GM19324 (cell line): ENCODE results near the gene LFNG.

Experiments
- ATAC-seq: cut with Tn5 transposase; IDR thresholded peaks from one replicate; pipeline ENCODE4 v1.9.1; 2021; ENCODE audit warnings: mild to moderate bottlenecking, moderate library complexity; ENCODE audit not compliant: unreplicated experiment, low FRiP score

The LFNG gene

DNA sequence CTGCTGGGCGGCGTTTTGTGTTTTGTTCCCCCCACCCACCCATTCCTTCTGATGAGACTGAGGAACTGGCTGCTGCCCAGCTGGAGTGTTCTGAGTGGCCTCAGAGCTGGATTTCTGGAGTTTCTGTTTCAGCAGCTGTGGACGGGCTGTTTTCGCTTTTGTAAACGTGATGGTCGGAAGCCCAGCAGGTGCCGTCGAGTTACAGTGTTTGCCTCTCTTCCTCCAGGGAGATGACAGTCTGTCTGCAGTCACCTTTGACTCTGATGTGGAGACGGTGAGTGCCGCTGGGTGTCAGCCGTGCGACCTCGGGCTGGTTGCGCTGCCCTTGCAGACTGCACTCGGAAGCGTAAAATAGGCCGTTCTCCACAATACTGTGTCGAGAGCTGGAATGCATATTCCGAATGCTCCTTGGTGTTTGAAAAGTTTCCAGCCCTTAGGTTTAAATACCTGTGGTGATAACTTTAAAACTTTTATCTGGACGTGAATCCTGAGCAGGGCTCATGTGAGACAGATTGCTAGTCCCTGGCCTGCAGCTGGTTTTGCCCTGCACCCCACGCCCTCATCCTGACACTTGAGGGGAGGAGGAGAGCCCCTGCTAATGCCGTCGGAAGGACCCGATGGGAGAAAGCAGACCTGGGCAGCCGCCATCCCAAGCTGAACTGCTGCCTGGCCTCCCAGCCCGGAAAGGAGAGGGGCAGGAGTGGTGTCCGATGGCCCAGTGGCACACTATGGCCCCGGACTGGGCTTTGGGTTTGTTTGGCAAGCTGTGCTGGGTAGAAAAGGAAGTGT, 47.5 kb downstream of the LFNG start:
- ATAC-seq, result peak; percentile 96

DNA sequence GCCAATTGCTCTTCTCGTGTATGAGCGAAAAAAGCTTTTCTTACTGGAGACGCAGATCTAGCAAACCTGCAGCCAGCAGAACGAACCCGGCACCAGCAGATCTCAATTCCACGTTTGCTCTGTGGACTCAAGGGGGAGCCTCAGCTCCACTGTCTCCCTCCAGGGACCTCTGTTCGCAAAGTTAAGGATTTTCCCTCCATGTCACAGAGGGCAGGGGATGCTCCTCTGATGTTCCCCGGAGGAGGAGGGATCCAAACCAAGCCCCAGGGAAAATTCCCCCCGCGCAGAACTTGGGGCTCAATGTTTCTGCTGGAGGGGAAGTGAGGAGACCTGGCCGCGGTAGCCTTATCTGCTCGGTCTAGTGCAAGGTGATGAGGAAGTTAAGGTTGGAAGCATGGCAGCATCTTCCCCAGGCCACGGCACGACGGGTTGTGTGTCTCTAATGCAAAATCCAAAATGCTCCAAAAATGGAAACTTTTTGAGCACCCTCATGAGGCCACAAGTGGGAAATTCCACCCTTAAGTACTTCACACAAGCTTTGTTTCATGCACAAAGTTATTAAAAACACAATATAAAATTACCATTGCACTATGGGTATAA, 48.2 kb downstream of the LFNG start:
- no peak for ATAC-seq

DNA sequence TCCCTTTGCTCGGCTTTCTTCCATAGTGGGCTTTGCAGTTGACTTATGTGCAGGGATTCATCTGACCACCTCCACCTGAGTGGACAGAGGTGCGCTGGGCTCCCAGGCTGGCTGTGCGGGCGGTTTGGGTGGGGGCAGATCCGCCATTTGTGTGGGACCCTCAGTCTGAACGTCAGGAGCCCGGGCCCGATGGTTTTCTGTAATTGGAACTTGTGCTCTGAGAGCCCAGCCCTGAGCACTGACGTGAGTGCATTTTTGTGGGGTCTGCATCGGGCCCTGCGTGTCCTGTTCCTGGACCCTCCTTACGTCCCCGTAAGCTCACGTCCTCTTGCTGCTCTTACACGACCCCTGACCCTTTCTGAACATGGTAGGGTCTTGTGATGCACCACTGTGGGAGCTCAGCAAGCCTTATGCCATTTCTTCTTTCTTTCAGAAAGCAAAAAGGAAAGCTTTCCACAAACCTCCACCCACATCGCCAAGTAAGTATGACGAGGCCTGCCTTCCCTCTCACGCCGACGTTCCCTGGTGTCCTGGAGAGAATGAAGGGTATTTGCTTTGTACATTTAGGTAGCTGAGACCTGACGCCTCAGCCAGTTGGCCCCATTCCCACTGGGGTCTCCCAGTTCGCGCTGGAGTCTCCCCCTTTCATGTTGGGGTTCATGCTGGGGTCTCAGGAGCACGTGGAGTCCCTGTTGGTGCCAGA, 49.1 kb downstream of the LFNG start:
- no peak for ATAC-seq

GRCh38 chr7:2569421-2569820, 49.8 kb downstream of the LFNG start:
- no peak for ATAC-seq

GRCh38 chr7:2570021-2570420, 50.4 kb downstream of the LFNG start:
- ATAC-seq, result no peak

DNA sequence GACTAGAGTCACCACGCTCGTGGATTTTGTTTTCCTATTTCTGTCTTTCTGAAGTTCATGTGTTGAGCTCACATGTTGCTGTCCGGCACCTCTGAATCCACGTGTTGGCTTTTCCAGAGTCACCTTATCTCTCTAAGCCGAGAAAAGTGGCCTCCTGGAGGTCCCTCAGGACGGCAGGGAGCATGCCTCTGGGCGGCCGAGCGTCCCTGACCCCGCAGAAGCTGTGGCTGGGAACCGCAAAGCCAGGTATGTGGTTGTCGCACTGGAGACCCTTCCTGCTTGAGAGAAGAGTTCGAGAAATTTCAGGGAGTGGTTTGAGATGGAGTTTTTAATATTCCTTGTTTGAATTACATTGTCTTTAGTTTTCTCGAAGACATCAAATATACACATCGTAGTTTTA, 51.8 kb downstream of the LFNG start:
- no peak for ATAC-seq

- no peak for ATAC-seq
Observed at GRCh38 chr7:2572101-2572842, 52.7 kb downstream of the LFNG start.

DNA sequence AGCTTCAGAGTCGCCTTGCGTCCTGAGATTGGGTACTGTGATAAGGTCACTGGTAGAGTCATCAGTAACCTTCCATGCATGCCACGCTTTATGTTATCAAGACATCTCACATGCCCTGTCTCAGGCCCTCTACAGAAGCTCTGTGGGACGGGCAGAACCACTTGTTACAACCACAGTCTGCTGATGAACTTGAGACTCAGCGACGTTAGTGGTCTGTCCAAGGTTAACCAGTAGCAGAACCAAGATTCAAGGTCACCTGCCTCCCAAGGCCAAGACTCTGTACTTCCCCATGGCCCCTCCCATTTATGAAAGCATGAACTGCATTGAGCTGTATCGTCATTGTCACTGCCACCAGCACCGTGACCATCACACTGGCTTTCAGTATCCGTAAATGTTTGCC, 54.2 kb downstream of the LFNG start:
- no peak for ATAC-seq

DNA sequence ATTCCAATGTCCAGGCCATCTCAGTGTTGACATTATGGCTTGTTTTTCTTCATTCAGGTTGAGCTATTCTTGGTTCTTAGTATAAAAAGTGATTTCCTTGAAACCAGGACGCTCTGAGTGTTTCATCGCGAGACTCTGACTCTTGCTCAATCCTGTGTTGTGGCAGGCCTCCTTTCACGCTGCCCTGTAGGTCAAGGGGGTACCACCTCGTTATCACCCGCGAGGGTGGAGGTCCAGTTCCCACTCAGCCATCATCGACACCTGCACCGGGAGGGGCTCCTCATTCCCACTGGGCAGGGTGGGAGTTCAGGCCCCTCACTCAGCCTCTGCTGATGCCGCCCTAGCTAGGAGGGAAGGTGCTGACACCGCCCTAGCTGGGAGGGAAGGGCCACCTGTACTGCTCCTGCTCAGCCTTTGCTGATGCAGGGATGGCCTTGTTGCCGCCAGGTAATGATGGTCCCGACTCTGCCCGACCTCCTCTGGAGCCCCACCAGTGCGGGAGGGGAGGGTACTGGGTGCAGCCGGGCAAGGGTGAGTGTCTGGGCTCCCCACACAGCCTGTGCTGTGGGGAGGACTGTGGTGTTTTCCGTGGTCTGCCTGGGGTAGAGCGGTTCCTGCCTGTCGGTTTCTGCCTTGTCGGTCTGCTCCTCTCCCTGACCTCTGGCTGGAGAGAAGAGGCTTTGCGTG, 55.6 kb downstream of the LFNG start:
- ATAC-seq, result no peak

DNA sequence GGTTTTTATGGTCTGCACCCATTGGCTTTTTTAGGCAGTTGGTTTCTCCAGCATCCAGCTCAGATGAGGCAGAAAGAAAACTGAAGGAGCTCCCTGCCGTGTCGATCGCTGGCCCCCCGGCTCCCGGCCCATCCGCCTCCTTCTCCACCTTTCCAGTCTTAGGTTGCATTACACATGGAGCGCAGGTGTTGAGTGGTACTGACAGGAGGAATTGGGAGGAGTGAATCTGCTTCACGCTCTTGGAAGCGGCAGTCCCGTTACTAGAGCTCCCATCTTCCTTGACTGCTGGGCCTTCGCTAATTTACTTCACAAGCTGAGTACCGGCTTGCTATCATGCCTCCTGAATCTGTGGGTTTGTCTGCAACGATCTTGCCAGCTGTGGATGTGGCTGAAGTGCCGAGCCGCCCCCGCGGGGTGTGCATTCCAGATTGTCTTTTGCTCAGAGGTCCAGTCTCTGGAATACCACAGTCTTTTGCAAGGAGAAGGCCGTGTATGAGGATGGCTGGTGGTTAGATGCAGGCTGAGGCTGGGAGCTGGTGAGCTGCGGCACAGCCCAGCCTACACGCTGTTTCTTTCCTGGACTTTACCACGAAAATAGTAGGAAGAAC, 56.3 kb downstream of the LFNG start:
- no peak for ATAC-seq

- ATAC-seq, result no peak
Observed at GRCh38 chr7:2576742-2577491, 57.3 kb downstream of the LFNG start.
